OCI-LY3 (cell line): ENCODE results near the gene CFAP45.

Experiments used
- CTCF ChIP-seq: fragments of 200-600, 300-600 bp; sonication (generic); IDR thresholded peaks from 2 replicates; pipeline ENCODE4 v1.5.1; 2014; ENCODE audit warnings: antibody characterized with exemption, low read length, low read depth
- EZH2phosphoT487 ChIP-seq: fragments of 200-600 bp; shearing (Covaris generic); IDR thresholded peaks from 2 replicates; pipeline ENCODE4 v1.6.1; 2018; ENCODE audit warnings: antibody characterized with exemption, mixed run types, low read depth

DNA sequence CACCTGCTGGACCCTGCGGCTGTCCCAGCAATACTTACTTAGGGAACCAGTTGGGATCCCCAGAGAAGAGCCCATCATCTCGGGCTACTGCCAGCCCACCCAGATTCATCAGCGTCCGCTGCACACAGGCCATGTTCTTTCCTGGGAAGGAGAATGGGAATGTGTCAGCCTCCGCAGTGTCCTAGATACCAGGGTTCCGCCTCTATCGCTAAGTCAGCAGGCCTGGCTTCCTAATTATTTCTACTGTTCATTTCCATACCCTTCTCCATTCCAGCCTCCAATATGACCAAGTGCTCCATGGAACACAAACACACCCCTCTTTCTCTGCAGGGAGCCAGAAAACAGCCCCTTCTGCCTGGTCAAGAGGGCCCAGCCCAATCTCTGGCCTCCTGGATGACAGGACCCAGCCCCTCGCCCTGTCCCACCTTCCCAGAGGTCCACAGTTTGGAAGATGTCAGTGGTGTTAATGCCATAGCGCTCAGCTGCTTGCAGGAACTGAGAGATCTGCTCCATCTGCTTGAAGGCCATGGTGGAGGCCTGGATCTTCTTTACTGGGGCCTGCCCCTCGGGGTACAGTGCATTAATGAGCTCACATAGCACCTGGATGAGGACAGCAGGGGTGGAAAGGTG, 19.4 kb upstream of the CFAP45 start:
- TF ChIP-seq CTCF (no peak), EZH2phosphoT487 (no peak)
